HG02852 (cell line): ENCODE results near the gene LAIR2.
A peak's percentile ranks its signal among the peaks of the same experiment; 100 is the strongest.
"Not testable (repeated sequence)": the region's sequence is repeated elsewhere in the genome, so short reads cannot be mapped to it uniquely, and the experiment has no call there.

Experiments used
- ATAC-seq: cut with Tn5 transposase; IDR thresholded peaks from one replicate; pipeline ENCODE4 v1.9.1; 2021; ENCODE audit warnings: mild to moderate bottlenecking, moderate library complexity; ENCODE audit not compliant: unreplicated experiment

The LAIR2 gene

GRCh38 chr19:54464044-54464629, 38.5 kb upstream of the LAIR2 start:
- ATAC-seq, result peak; percentile 53

GRCh38 chr19:54464630-54465425, 37.8 kb upstream of the LAIR2 start:
- peak; percentile 35 for ATAC-seq

GRCh38 chr19:54465426-54466109, 37.1 kb upstream of the LAIR2 start:
- no peak for ATAC-seq

GRCh38 chr19:54466110-54466480, 36.5 kb upstream of the LAIR2 start:
- ATAC-seq, result not testable (repeated sequence)

GRCh38 chr19:54469496-54469934, 33.1 kb upstream of the LAIR2 start:
- ATAC-seq, result no peak

- no peak for ATAC-seq
Measured at GRCh38 chr19:54470276-54470887, 32.2 kb upstream of the LAIR2 start.

- no peak for ATAC-seq
Measured at GRCh38 chr19:54470991-54471782, 31.4 kb upstream of the LAIR2 start.

GRCh38 chr19:54473071-54473891, 29.4 kb upstream of the LAIR2 start, which contains the start of gene CDC42EP5:
CDC42EP5 (minus strand) TSS chr19:54473296; CDS start chr19:54465547, 7,749 bp downstream.
- ATAC-seq, result no peak

- no peak for ATAC-seq
Measured at GRCh38 chr19:54473892-54474372, 28.7 kb upstream of the LAIR2 start.

GRCh38 chr19:54475706-54476105, 26.9 kb upstream of the LAIR2 start:
- no peak for ATAC-seq

GRCh38 chr19:54477650-54478049, 25.0 kb upstream of the LAIR2 start:
- no peak for ATAC-seq

GRCh38 chr19:54478677-54479266, 23.9 kb upstream of the LAIR2 start:
- no peak for ATAC-seq

- no peak for ATAC-seq
Measured at GRCh38 chr19:54480051-54480450, 22.6 kb upstream of the LAIR2 start.

GRCh38 chr19:54481326-54481930, 21.2 kb upstream of the LAIR2 start:
- ATAC-seq, result no peak

- no peak for ATAC-seq
Measured at GRCh38 chr19:54482889-54483288, 19.7 kb upstream of the LAIR2 start.

- no peak for ATAC-seq
Measured at GRCh38 chr19:54484451-54484850, 18.2 kb upstream of the LAIR2 start.

GRCh38 chr19:54485851-54486250, 16.8 kb upstream of the LAIR2 start:
- ATAC-seq, result no peak

- ATAC-seq, result no peak
Measured at GRCh38 chr19:54489341-54489740, 13.3 kb upstream of the LAIR2 start.

GRCh38 chr19:54489766-54490165, 12.9 kb upstream of the LAIR2 start:
- no peak for ATAC-seq
